ENCODE results near the gene LGALS1. TPM values are rescaled to one million over a fixed set of nuclear protein-coding genes. Genes with fewer than 3 reads are reported as not detected.

LGALS1 gene
- total and polyA plus RNA-seq, 2 donors (not counting 1 experiment from before 2014, with no cell fraction given): 106 to 207 TPM

- Mint-ChIP-seq H3K4me1 (peaks cover 33% of the 10 kb centered on the region), H3K27me3 (no peaks in the 10 kb centered on the region), H3K4me3 (no peak overlapping the region), H3K27ac (no peak overlapping the region), H3K9me3 (ENCODE audit: insufficient read depth) (no peaks in the 10 kb centered on the region)
- WGBS (ENCODE audit: insufficient coverage): 93% methylated on average over 15 of the region's 16 CpGs
- H3K36me3 ChIP-seq (replicated peaks in 1 of 2; ENCODE audit: control extremely low read depth in 1 of 2, control insufficient read depth in 1 of 2, extremely low read depth in 1 of 2, insufficient read depth in 2 of 2, low read length in 1 of 2): peaks cover 0 to 18% of the 10 kb centered on the region in 2 experiments
- DNase-seq (no peak), ATAC-seq (ENCODE audit: low read depth) (no peak)
- no peaks in the 10 kb centered on the region for H3K27me3 ChIP-seq (replicated peaks in 1 of 4; ENCODE audit: control extremely low read depth in 1 of 4, control insufficient read depth in 3 of 4, insufficient read depth in 4 of 4, low read length in 3 of 4)
- H3K27ac ChIP-seq (ENCODE audit: low read length in 2 of 2): no peak overlapping the region
- no peaks in the 10 kb centered on the region for H3K9me3 ChIP-seq (ENCODE audit: control extremely low read depth in 1 of 3, control insufficient read depth in 2 of 3, insufficient read depth in 1 of 3, low read length in 2 of 3)
- ChIA-PET POLR2A (interaction anchor here (0.7 kb wide), 1 partner anchor 45 kb away, joined by 5 read pairs; no protein-coding TSS in a partner anchor), CTCF (interaction anchor here (1.3 to 22.6 kb wide), 4 partner anchors 7 to 197 kb away, joined by 4 to 462 read pairs (median 87); partner anchors contain the start of genes LGALS1 and NOL12)
- H3K4me2 ChIP-seq (replicated peaks; ENCODE audit: low read depth, low read length, poor library complexity, severe bottlenecking): no peak overlapping the region
- H4K20me1 ChIP-seq (ENCODE audit: control insufficient read depth, insufficient read depth, low read length, poor library complexity, severe bottlenecking): peaks cover 8% of the 10 kb centered on the region
- no peak overlapping the region for H2AFZ ChIP-seq (ENCODE audit: insufficient read depth, low read depth, low read length, poor library complexity, severe bottlenecking)
- H3K9ac ChIP-seq (ENCODE audit: low read length): no peak overlapping the region
- peaks cover 29 to 35% of the 10 kb centered on the region in 2 donors for H3K4me1 ChIP-seq (ENCODE audit: control insufficient read depth in 2 of 2, insufficient read depth in 2 of 2, low read length in 2 of 2)
- TF ChIP-seq, protein P1, sequence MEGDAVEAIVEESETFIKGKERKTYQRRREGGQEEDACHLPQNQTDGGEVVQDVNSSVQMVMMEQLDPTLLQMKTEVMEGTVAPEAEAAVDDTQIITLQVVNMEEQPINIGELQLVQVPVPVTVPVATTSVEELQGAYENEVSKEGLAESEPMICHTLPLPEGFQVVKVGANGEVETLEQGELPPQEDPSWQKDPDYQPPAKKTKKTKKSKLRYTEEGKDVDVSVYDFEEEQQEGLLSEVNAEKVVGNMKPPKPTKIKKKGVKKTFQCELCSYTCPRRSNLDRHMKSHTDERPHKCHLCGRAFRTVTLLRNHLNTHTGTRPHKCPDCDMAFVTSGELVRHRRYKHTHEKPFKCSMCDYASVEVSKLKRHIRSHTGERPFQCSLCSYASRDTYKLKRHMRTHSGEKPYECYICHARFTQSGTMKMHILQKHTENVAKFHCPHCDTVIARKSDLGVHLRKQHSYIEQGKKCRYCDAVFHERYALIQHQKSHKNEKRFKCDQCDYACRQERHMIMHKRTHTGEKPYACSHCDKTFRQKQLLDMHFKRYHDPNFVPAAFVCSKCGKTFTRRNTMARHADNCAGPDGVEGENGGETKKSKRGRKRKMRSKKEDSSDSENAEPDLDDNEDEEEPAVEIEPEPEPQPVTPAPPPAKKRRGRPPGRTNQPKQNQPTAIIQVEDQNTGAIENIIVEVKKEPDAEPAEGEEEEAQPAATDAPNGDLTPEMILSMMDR (IDR thresholded peaks at IDR 0.05): no peak
- TF ChIP-seq EZH2 (IDR thresholded peaks at IDR 0.05; ENCODE audit: borderline replicate concordance, insufficient read depth, low read depth, low read length, poor library complexity, severe bottlenecking): no peak
- no peak overlapping the region for H3K4me3 ChIP-seq (ENCODE audit: control extremely low read depth in 1 of 5, extremely low read depth in 1 of 5, insufficient read depth in 1 of 5, low read depth in 2 of 5, low read length in 4 of 5)
- H3K79me2 ChIP-seq (ENCODE audit: control insufficient read depth, insufficient read depth, low read length): peaks cover 44% of the 10 kb centered on the region
- intact Hi-C loops (cut with micrococcal nuclease): no loop called here
These were observed 11.0 kb upstream of the LGALS1 start for GRCh38 chr22:37664249-37665101.

DNA sequence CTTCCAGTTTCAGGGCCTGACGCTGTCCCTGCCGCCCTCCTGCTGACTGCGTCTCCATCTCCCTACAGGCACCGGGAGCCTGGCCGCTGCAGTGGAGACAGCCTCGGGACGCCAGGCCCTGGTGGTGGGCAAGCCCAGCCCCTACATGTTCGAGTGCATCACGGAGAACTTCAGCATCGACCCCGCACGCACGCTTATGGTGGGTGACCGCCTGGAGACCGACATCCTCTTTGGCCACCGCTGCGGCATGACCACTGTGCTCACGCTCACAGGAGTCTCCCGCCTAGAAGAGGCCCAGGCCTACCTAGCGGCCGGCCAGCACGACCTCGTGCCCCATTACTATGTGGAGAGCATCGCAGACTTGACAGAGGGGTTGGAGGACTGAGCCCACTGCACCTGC is 9.9 kb upstream of the LGALS1 start:
- Histone ChIP-seq H3K79me2 (ENCODE audit: control insufficient read depth, insufficient read depth, low read length) (peaks cover 34% of the 10 kb centered on the region), H3K4me1 (ENCODE audit: control insufficient read depth in 2 of 2, insufficient read depth in 2 of 2, low read length in 2 of 2) (peaks cover 19 to 25% of the 10 kb centered on the region in 2 donors), H3K36me3 (replicated peaks in 1 of 2; ENCODE audit: control extremely low read depth in 1 of 2, control insufficient read depth in 1 of 2, extremely low read depth in 1 of 2, insufficient read depth in 2 of 2, low read length in 1 of 2) (peaks cover 0 to 18% of the 10 kb centered on the region in 2 experiments), H3K27me3 (replicated peaks in 1 of 4; ENCODE audit: control extremely low read depth in 1 of 4, control insufficient read depth in 3 of 4, insufficient read depth in 4 of 4, low read length in 3 of 4) (no peaks in the 10 kb centered on the region), H2AFZ (ENCODE audit: insufficient read depth, low read depth, low read length, poor library complexity, severe bottlenecking) (no peak overlapping the region), H3K4me3 (ENCODE audit: control extremely low read depth in 1 of 5, extremely low read depth in 1 of 5, insufficient read depth in 1 of 5, low read depth in 2 of 5, low read length in 4 of 5) (no peak overlapping the region), H3K27ac (ENCODE audit: low read length in 2 of 2) (no peak overlapping the region), H4K20me1 (ENCODE audit: control insufficient read depth, insufficient read depth, low read length, poor library complexity, severe bottlenecking) (peaks cover 3% of the 10 kb centered on the region), H3K9me3 (ENCODE audit: control extremely low read depth in 1 of 3, control insufficient read depth in 2 of 3, insufficient read depth in 1 of 3, low read length in 2 of 3) (no peaks in the 10 kb centered on the region), H3K9ac (ENCODE audit: low read length) (no peak overlapping the region), H3K4me2 (replicated peaks; ENCODE audit: low read depth, low read length, poor library complexity, severe bottlenecking) (no peak overlapping the region)
- no peak for TF ChIP-seq EZH2 (IDR thresholded peaks at IDR 0.05; ENCODE audit: borderline replicate concordance, insufficient read depth, low read depth, low read length, poor library complexity, severe bottlenecking)
- TF ChIP-seq, protein P1 (IDR thresholded peaks at IDR 0.05): no peak
- Mint-ChIP-seq H3K9me3 (ENCODE audit: insufficient read depth) (no peaks in the 10 kb centered on the region), H3K4me1 (peaks cover 24% of the 10 kb centered on the region), H3K4me3 (no peak overlapping the region), H3K27ac (no peak overlapping the region), H3K27me3 (no peaks in the 10 kb centered on the region)
- CTCF ChIA-PET: interaction anchor here (22.6 kb wide), 1 partner anchor 16 kb away, joined by 462 read pairs; the partner anchor contains the start of genes LGALS1 and NOL12
- 97% methylated on average over 24 of the region's 24 CpGs for WGBS (ENCODE audit: insufficient coverage)
- ATAC-seq (ENCODE audit: low read depth) (no peak), DNase-seq (no peak)
- POLR2A ChIA-PET: interaction anchor here (0.6 kb wide), 1 partner anchor 15 kb away, joined by 3 read pairs; no protein-coding TSS in a partner anchor
- intact Hi-C loops (cut with micrococcal nuclease): no loop called here

All from B cell (primary cell).